Hepatocyte (in vitro differentiated cells): Measurements from ENCODE around the gene CAPZB. TPM values are rescaled to one million over a fixed set of nuclear protein-coding genes. Genes with fewer than 3 reads are reported as not detected.
A peak's percentile ranks its signal among the peaks of the same experiment; 100 is the strongest.

Experiments used
- DNase-seq: peaks from one replicate; pipeline ENCODE4 v3.0.0-alpha.2; 2016; ENCODE audit warnings: low spot score
- H2AFZ ChIP-seq: fragments of 200-600 bp; sonication (generic); 2 replicates; pipeline ENCODE4 v1.6.0; 2016; ENCODE audit warnings: antibody characterized with exemption, mild to moderate bottlenecking
- H3K27ac ChIP-seq: fragments of 200-600 bp; sonication (generic); 2 replicates; pipeline ENCODE4 v1.5.1; 2016; ENCODE audit warnings: mild to moderate bottlenecking
- H3K27me3 ChIP-seq: fragments of 200-600 bp; sonication (generic); 2 replicates; pipeline ENCODE4 v1.6.1; 2016
- H3K36me3 ChIP-seq: fragments of 200-600 bp; sonication (generic); replicated peaks from 2 replicates; pipeline ENCODE4 v1.5.1; 2016; ENCODE audit warnings: low read depth; ENCODE audit not compliant: insufficient read depth
- H3K4me1 ChIP-seq: fragments of 200-600 bp; sonication (generic); 2 replicates; pipeline ENCODE4 v1.5.1; 2016; ENCODE audit warnings: mild to moderate bottlenecking, moderate library complexity; ENCODE audit not compliant: insufficient read depth
- H3K4me2 ChIP-seq: fragments of 200-600 bp; sonication (generic); 2 replicates; pipeline ENCODE4 v1.6.0; 2016
- H3K4me3 ChIP-seq: fragments of 200-600 bp; sonication (generic); 2 replicates; pipeline ENCODE4 v1.5.1; 2016; ENCODE audit warnings: mild to moderate bottlenecking
- H3K79me2 ChIP-seq: fragments of 200-600 bp; sonication (generic); 2 replicates; pipeline ENCODE4 v1.6.0; 2017; ENCODE audit warnings: mild to moderate bottlenecking
- H3K9me2 ChIP-seq: fragments of 200-600 bp; sonication (generic); replicated peaks from 2 replicates; pipeline ENCODE4 v1.6.0; 2017; ENCODE audit warnings: mild to moderate bottlenecking; ENCODE audit not compliant: insufficient read depth
- H3K9me3 ChIP-seq: fragments of 200-600 bp; sonication (generic); 2 replicates; pipeline ENCODE4 v1.5.1; 2016; ENCODE audit warnings: low read depth, mild to moderate bottlenecking
- H4K20me1 ChIP-seq: fragments of 200-600 bp; sonication (generic); 2 replicates; pipeline ENCODE4 v1.6.0; 2016; ENCODE audit warnings: mild to moderate bottlenecking; ENCODE audit not compliant: insufficient read depth, poor library complexity, severe bottlenecking
- CTCF ChIP-seq: fragments of 200-600 bp; sonication (generic); IDR thresholded peaks from 2 replicates; pipeline ENCODE4 v1.5.1; 2016; ENCODE audit warnings: antibody characterized with exemption, mild to moderate bottlenecking; ENCODE audit not compliant: poor library complexity
- EZH2 ChIP-seq: fragments of 200-600 bp; sonication (generic); IDR thresholded peaks from 2 replicates; pipeline ENCODE4 v1.6.1; 2016; ENCODE audit warnings: antibody characterized with exemption, mild to moderate bottlenecking, borderline replicate concordance
- EZH2phosphoT487 ChIP-seq: fragments of 200-600 bp; sonication (generic); IDR thresholded peaks from one replicate; pipeline ENCODE4 v1.6.1; 2018; ENCODE audit warnings: antibody characterized with exemption, mild to moderate bottlenecking, low read depth, moderate library complexity; ENCODE audit not compliant: unreplicated experiment, severe bottlenecking
- WGBS: methylation state at CpG from one replicate; pipeline ENCODE4 v1.1.6; 2016; ENCODE audit warnings: low lambda C conversion rate; ENCODE audit errors: missing lambda C conversion rate; 5-methylcytosine and 5-hydroxymethylcytosine counted together
- polyA plus RNA-seq: library from polyadenylated mRNA; unstranded; fragments of >200 nt; fragmentation: Nextera tagmentation; extraction: Ambion mirVana; gene quantifications from 2 replicates; pipeline ENCODE4 v1.2.1, GENCODE V29; 2016
- total RNA-seq: library from RNA; depleted of rRNA; stranded (reverse); fragments of >200 nt; gene quantifications from 2 replicates; pipeline ENCODE4 v1.2.3, GENCODE V29; 2014

CAPZB gene
- total and polyA plus RNA-seq, 2 experiments from 2014 or later: 139 to 261 TPM

GRCh38 chr1:19405195-19405760 is 80.1 kb downstream of the CAPZB start:
- 68% methylated on average over 10 of the region's 10 CpGs for WGBS
- no peaks in the 10 kb centered on the region for H3K9me2 ChIP-seq
- H3K27ac ChIP-seq: peak overlapping the region; percentile 11
- H3K36me3 ChIP-seq: no peaks in the 10 kb centered on the region
- no peaks in the 10 kb centered on the region for H3K9me3 ChIP-seq
- no peak overlapping the region for H2AFZ ChIP-seq
- TF ChIP-seq CTCF (peak; percentile 32), EZH2phosphoT487 (no peak), EZH2 (no peak)
- H3K79me2 ChIP-seq: peaks cover 85% of the 10 kb centered on the region
- no peaks in the 10 kb centered on the region for H3K27me3 ChIP-seq
- no peak overlapping the region for H3K4me3 ChIP-seq
- peaks cover 36% of the 10 kb centered on the region for H4K20me1 ChIP-seq
- peak overlapping the region; percentile 5 for H3K4me2 ChIP-seq
- DNase-seq: no peak
- peaks cover 14% of the 10 kb centered on the region for H3K4me1 ChIP-seq

GRCh38 chr1:19404748-19405147 is 80.6 kb downstream of the CAPZB start:
- Histone ChIP-seq H3K4me1 (peaks cover 14% of the 10 kb centered on the region), H3K27ac (peak overlapping the region; percentile 11)

GRCh38 chr1:19403256-19403655 is 82.1 kb downstream of the CAPZB start:
- H3K79me2 ChIP-seq: peaks cover 83% of the 10 kb centered on the region

More at GRCh38 chr1:19404748-19405147, 80.6 kb downstream of the CAPZB start:
- Histone ChIP-seq H3K9me2 (no peaks in the 10 kb centered on the region), H3K36me3 (no peaks in the 10 kb centered on the region), H3K9me3 (no peaks in the 10 kb centered on the region), H2AFZ (no peak overlapping the region), H4K20me1 (peaks cover 34% of the 10 kb centered on the region), H3K4me2 (no peak overlapping the region), H3K27me3 (no peaks in the 10 kb centered on the region), H3K4me3 (no peak overlapping the region), H3K79me2 (peaks cover 85% of the 10 kb centered on the region)
- no peak for DNase-seq
- 94% methylated on average over 5 of the region's 5 CpGs for WGBS
- TF ChIP-seq EZH2 (no peak), EZH2phosphoT487 (no peak), CTCF (no peak)

More at GRCh38 chr1:19403256-19403655, 82.1 kb downstream of the CAPZB start:
- no peak overlapping the region for H3K4me2 ChIP-seq
- no peaks in the 10 kb centered on the region for H3K9me3 ChIP-seq
- TF ChIP-seq CTCF (no peak), EZH2 (no peak), EZH2phosphoT487 (no peak)
- no peaks in the 10 kb centered on the region for H3K9me2 ChIP-seq
- WGBS: 82% methylated on average over 5 of the region's 5 CpGs
- no peaks in the 10 kb centered on the region for H3K27me3 ChIP-seq
- peaks cover 40% of the 10 kb centered on the region for H4K20me1 ChIP-seq
- no peak for DNase-seq
- no peak overlapping the region for H2AFZ ChIP-seq
- H3K27ac ChIP-seq: no peak overlapping the region
- H3K4me1 ChIP-seq: peaks cover 14% of the 10 kb centered on the region
- no peak overlapping the region for H3K4me3 ChIP-seq
- H3K36me3 ChIP-seq: no peaks in the 10 kb centered on the region
